GM21381 (cell line): ENCODE results near the gene CCIN.
"Not testable (repeated sequence)": the region's sequence is repeated elsewhere in the genome, so short reads cannot be mapped to it uniquely, and the experiment has no call there.

Experiments used
- ATAC-seq: cut with Tn5 transposase; IDR thresholded peaks from one replicate; pipeline ENCODE4 v1.9.1; 2021; ENCODE audit warnings: mild to moderate bottlenecking, moderate library complexity; ENCODE audit not compliant: unreplicated experiment

Gene CCIN

GRCh38 chr9:36169166-36169565, at the start of gene CCIN:
CCIN (plus strand) TSS chr9:36169388; CDS start chr9:36169503, 115 bp downstream.
- ATAC-seq = no peak

GRCh38 chr9:36119476-36119875, 49.7 kb upstream of the CCIN start:
- no peak for ATAC-seq

GRCh38 chr9:36120705-36121104, 48.5 kb upstream of the CCIN start:
- ATAC-seq = no peak

GRCh38 chr9:36121971-36122370, 47.2 kb upstream of the CCIN start:
- ATAC-seq = no peak

GRCh38 chr9:36123515-36123914, 45.7 kb upstream of the CCIN start:
- ATAC-seq = no peak

- no peak for ATAC-seq
Measured at GRCh38 chr9:36125062-36125855, 43.9 kb upstream of the CCIN start.

- no peak for ATAC-seq
Measured at GRCh38 chr9:36126016-36126730, 43.0 kb upstream of the CCIN start.

- ATAC-seq = no peak
Measured at GRCh38 chr9:36127652-36128244, 41.4 kb upstream of the CCIN start.

- ATAC-seq = no peak
Measured at GRCh38 chr9:36128349-36128748, 40.8 kb upstream of the CCIN start.

- no peak for ATAC-seq
Measured at GRCh38 chr9:36129139-36129538, 40.0 kb upstream of the CCIN start.

- not testable (repeated sequence) for ATAC-seq
Measured at GRCh38 chr9:36131666-36132065, 37.5 kb upstream of the CCIN start.

- no peak for ATAC-seq
Measured at GRCh38 chr9:36132086-36132485, 37.1 kb upstream of the CCIN start.

- no peak for ATAC-seq
Measured at GRCh38 chr9:36134761-36135505, 34.3 kb upstream of the CCIN start.

GRCh38 chr9:36135741-36136271, 33.4 kb upstream of the CCIN start:
- ATAC-seq = no peak

GRCh38 chr9:36136272-36136893, 32.8 kb upstream of the CCIN start, which contains the start of gene GLIPR2:
GLIPR2 (plus strand) TSS chr9:36136733; CDS start chr9:36136779, 46 bp downstream.
- peak; percentile 88 for ATAC-seq

- ATAC-seq = no peak
Measured at GRCh38 chr9:36136894-36137391, 32.2 kb upstream of the CCIN start.

- no peak for ATAC-seq
Measured at GRCh38 chr9:36137392-36138004, 31.7 kb upstream of the CCIN start.

- no peak for ATAC-seq
Measured at GRCh38 chr9:36138496-36138895, 30.7 kb upstream of the CCIN start.

- ATAC-seq = no peak
Measured at GRCh38 chr9:36138901-36139300, 30.3 kb upstream of the CCIN start.
